HepG2 (cell line): ENCODE data around the gene CACNA1G.

Source experiments
- FOXM1 ChIP-seq: sonication (generic); formaldehyde crosslinking; IDR thresholded peaks from 2 replicates; pipeline ENCODE4 v1.5.0; 2020; ENCODE audit warnings: missing genetic modification reagents
- NFE2L2 ChIP-seq: fragments of 150-350 bp; IDR thresholded peaks from 2 replicates; pipeline ENCODE4 v1.6.1; 2014; ENCODE audit warnings: low read length
- RAD21 ChIP-seq: fragments of 450-650 bp; formaldehyde crosslinking; IDR thresholded peaks from 2 replicates; pipeline ENCODE4 v1.5.0; 2020; ENCODE audit warnings: mild to moderate bottlenecking
- ZFP36 ChIP-seq: fragments of 150-350 bp; IDR thresholded peaks from 2 replicates; pipeline ENCODE4 v1.6.1; 2018; ENCODE audit warnings: borderline replicate concordance, low read length, low read depth; ENCODE audit not compliant: partially characterized antibody

- TF ChIP-seq NFE2L2 (no peak), RAD21 (no peak), FOXM1 (CRISPR knock-in tag) (no peak), ZFP36 (no peak)
Measured at GRCh38 chr17:50599606-50600005, 39.1 kb downstream of the CACNA1G start.
